ENCODE measurements around the gene FRAT1.
"Not testable (repeated sequence)": the region's sequence is repeated elsewhere in the genome, so short reads cannot be mapped to it uniquely, and the experiment has no call there.

FRAT1 gene

GRCh38 chr10:97279121-97279815 lies 39.8 kb upstream of the FRAT1 start:
- TF ChIP-seq CTCF (IDR thresholded peaks at IDR 0.05; ENCODE audit: low read depth, low read length), result no peak
- DNase-seq (ENCODE audit: extremely low read depth, low read depth), result no peak

DNA sequence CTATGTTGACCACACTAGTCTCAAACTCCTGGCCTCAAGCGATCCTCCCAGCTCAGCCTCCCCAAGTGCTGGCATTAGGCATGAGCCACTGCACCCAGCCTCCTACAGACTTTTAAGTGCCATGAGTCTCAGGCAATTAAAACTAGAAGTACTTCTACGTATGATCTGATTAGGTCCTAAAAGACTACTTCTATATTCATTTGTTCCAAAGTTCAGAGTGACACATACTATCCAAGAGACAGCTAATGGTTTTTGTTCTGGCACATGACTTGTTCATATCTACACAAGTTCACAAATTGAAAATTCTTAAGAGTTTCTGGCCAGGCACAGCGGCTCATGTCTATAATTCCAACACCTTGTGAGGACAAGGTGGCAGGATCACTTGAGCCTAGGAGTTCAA lies 38.3 kb upstream of the FRAT1 start:
- DNase-seq (ENCODE audit: extremely low read depth, low read depth), result no peak
- TF ChIP-seq CTCF (IDR thresholded peaks at IDR 0.05; ENCODE audit: low read depth, low read length), result no peak

- DNase-seq (ENCODE audit: extremely low read depth, low read depth), result not testable (repeated sequence)
Observed at GRCh38 chr10:97290076-97290475, 29.0 kb upstream of the FRAT1 start.

GRCh38 chr10:97290576-97291356 lies 28.3 kb upstream of the FRAT1 start:
- DNase-seq (ENCODE audit: extremely low read depth, low read depth), result not testable (repeated sequence)

DNA sequence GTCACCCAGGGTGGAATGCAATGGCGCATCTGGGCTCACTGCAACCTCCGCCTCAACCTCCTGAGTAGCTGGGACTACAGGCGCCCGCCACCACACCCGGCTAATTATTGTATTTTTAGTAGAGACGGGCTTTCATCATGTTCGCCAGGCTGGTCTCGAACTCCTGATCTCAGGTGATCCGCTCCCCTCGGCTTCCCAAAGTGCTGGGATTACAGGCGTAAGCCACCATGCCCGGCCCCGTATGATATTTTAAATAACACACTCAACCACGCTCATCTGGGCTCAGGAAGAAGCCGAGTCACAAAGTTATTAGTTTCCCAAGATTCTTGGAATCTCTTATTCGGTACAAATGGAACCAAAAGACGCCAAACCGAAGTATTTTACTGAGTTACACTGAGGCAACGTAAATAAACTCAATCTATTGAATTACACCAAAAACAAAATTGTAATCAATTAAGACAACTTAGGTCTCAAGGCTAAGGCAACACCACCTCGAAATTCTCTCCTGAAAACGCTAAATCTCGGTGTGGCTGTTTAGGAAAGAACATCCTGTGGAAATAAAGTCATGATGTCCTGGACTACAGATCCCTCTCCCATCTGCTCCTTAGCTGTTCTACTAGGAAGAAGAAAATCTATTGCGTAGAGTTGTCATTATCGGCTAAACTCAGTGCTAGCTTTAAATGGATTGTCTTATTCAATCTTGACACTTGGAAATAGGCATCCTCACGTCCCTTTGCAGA lies 27.5 kb upstream of the FRAT1 start:
- no peak for TF ChIP-seq CTCF (IDR thresholded peaks at IDR 0.05; ENCODE audit: low read depth, low read length)
- no peak for DNase-seq (ENCODE audit: extremely low read depth, low read depth)

DNA sequence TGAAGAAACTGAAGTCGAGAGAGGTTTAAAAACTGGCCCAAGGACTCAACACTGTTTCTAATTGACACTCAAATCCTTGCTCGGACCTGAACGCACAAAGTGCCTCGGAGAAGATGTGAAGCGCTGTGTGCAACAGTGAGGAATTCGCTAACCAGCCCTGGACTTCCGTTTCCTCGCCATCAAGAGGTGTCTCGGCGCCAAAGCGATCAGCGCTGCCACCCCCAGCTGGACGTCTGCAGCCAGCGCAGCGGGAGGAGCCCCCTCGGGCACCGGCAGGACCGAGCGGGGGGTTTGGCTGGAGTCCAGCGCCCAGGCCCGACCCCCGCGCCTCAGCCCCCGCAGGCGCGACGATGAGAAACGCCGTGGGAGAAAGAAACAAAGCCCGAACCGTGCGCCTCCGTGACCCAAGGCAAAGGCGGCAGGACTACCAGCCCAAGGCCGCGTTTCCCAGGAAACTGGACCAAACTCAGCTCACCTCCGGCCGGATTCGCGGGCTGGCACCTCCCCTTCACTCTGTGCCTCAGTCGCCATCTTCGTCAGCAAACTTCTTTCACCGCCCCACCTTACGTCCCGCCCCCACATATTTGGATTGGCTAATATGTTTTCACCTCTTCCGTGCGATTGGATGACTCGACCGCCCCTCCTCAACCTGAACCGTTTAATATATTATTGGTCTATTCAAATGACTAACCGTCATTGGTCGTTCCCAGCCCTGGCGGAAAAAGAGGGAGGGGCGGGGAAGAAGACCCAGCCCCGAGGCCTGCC lies 26.8 kb upstream of the FRAT1 start, which contains the start of gene ARHGAP19:
ARHGAP19 (minus strand) TSS at position 541 of the 765 bp plus-strand sequence; CDS start at position 531, 10 bp downstream.
- no peak; the same call in 1 of the 2 replicates for TF ChIP-seq CTCF (IDR thresholded peaks at IDR 0.05; ENCODE audit: low read depth, low read length)
- DNase-seq (ENCODE audit: extremely low read depth, low read depth), result peak; percentile 94

DNA sequence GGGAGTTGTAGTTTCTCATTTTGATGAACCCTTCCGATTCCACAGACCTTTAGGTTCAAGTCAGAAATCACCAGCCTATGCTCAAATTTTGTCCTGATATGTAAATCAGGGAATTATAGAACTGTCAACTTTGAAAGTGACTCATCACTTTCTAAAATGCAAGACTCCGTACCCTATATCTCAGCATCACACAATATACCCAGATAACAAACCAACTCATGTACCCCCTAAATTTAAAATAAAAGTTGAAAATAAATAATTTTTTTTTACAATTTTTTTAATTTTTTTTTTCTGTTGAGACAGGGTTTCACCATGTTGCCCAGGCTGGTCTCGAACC lies 26.2 kb upstream of the FRAT1 start:
- no peak for DNase-seq (ENCODE audit: extremely low read depth, low read depth)
- no peak for TF ChIP-seq CTCF (IDR thresholded peaks at IDR 0.05; ENCODE audit: low read depth, low read length)
